Measurements from ENCODE around the gene CHCHD5.
"Not testable (repeated sequence)": the region's sequence is repeated elsewhere in the genome, so short reads cannot be mapped to it uniquely, and the experiment has no call there.

The CHCHD5 gene

DNA sequence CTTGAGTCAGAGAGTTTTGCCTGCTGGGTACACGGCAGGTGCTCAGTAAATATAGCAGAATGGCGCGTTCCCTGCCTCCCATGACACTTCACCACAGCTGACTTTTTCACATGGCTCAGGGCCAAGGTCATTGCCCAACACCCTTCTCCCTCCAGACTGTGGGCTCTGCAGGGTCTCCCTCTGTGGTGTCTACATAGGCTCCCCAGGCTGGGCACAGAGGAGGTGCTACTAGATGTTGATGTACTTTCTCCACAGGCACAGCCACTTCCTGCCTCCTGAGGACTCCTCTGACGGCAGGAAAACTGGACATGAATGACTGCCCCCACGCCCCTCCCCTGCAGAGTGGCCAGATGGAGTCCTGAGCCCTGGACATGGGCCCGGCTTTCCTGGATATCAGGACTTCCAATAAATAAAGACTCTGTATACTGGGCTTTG is 4.2 kb downstream of the CHCHD5 start:
- DNase-seq: no peak

DNA sequence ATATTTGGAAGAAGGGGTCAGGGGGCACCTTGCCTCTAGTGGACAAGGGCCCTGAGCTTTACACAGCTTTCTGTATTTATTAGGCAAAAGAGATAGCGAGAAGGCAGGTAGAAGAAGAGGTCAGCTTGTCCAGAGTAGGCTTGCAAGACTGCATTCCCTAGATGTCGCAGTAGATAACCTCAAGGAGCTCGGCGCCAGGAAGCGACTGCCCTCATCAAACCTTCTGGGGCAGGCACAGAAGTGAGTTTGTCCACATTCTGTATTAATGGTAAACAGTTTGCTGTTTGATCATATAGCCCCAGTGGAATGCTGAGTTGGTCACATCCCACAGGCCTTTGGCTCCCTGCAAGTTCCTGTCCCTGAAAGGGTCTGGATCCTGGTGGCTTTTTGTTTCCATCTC is 7.0 kb downstream of the CHCHD5 start:
- no peak for DNase-seq

DNA sequence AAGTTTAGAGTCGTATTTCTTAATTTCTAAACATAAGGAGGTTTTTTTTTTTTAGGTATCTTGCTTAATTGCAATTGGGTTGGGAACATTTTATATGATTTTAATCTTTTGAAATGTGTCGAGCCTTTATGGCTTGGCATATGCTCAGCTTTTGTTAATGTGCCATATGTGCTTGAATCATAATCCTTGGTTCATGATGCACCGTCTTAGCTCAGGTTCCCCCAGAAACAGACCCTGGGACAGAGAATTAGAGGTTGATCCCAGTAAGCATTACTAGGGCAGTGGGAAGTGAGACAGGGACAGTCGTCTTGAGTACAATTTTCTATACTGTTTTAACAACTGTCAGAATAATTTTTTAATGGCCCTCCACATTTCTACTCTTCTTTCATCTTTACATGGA is 9.3 kb downstream of the CHCHD5 start:
- no peak for DNase-seq

DNA sequence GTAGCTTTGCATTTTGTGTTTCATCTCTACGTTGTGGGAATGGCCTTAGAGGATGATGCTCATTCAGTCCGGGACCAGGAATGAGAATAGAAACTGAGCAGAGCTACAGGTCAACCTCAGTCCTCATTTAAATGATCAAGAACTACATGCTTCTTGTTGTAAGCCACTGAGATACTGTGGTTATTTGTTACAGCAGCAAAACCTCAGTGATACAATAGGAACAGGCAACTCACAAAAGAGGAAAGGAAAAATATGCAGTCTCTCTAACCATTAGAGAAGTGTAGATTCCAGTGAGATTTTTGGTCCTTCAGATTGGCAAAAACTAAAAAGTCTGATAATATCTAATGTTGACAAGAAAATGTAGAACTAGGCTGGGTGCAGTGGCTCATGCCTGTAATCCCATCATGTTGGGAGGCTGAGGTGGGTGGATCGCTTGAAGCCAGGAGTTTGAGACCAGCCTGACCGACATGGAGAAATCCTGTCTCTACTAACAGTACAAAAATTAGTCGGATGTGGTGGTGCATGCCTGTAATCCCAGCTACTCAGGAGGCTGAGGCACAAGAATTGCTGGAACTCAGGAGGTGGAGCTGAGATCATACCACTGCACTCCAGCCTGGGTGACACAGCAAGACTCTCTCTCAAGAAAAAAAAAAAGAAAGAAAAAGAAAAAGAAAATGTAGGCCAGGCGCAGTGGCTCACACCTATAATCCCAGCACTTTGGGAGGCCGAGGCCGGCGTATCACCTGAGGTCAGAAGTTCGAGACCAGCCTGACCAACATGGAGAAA is 13.3 kb downstream of the CHCHD5 start:
- no peak for DNase-seq

DNA sequence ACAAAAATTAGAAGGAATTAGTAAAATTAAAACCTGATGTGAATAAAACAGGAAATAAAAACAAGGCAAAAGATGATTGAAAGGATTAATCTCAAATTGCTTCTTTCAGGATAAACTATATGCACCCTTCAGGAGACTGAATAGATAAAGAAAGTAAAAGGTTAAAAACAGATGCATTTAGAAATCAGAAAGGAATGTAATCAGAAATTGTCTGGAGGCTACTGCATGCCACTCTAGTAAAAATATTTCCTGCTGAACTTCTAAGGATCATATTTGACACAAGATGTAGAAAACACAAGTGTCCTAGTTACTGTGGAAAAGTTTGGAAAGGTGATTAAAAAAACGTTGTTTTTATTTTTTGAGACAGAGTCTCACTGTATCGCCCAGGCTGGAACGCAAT is 16.2 kb downstream of the CHCHD5 start:
- no peak for DNase-seq

DNA sequence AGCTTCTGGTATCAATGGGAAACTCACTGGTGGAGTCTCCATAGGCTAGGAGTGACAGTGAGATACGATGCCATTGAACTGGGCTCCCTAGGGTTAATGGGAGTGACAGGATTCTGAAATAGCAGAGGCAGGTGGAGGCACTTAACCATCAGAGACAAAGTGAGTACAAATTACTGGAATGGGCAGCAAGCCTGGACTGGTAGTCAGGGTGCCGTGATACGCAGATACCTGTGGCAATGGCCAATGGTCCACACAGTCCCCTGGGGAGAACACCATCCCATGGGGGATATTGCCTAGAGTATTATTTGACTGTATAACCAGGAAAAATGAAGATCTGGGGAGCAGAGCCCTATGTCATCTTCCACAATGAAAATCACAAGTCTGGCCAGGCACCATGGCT is 17.3 kb downstream of the CHCHD5 start:
- DNase-seq: no peak

DNA sequence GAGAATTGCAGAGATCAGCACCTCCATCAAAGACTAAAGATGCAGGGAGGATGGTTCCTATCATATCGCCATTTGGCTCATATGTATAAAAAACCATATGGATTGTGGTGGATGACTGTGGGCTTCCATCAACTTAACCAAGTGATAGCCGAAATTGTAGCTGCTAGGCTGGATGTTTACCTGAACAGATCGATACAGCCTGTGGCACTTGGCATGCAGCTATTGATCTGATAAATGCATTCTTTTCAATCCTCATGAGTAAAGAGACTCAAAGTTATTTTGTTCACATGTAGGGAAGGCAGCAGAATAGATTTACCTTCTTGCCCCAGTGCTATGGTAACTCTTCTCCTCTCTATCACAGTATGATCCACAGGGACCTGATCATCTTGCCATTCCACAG is 18.5 kb downstream of the CHCHD5 start:
- DNase-seq: no peak

DNA sequence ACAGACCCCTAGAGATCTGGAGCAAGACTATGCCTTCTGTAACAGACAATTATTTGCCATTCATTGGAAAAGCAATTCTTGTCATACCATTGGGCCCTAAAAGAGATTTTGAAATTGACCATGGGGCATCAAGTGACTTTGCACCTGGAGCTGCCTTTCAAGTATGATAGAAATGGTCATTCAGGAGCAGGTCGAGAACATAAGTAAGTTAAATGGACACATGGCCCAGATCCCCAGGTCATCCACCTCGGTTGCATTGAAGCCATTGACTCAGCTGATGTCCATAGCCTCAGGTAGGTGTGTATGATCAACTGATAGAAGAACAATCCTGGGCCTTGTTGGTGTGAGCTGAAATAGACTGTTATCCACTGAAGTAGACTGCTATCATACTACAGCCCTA is 19.3 kb downstream of the CHCHD5 start:
- DNase-seq: no peak

DNA sequence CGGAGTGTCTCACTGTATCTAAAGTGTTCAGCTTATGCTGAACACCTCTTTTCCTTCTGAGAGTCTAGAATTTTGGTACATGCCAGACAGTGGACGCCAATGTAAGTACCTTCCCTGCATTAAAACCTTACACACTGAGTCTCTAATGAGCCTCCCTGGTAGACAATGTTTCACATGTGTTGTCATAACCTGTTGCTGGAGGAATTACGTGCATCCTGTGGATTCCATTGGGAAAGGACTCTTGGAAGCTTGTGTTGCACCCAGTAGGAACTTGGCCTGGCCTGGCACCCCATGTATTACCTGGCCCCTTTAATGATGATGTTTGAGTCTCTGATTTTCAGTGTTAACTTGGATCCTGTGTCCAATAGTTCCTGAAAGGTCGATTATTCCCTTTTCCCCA is 20.5 kb downstream of the CHCHD5 start:
- no peak for DNase-seq

DNA sequence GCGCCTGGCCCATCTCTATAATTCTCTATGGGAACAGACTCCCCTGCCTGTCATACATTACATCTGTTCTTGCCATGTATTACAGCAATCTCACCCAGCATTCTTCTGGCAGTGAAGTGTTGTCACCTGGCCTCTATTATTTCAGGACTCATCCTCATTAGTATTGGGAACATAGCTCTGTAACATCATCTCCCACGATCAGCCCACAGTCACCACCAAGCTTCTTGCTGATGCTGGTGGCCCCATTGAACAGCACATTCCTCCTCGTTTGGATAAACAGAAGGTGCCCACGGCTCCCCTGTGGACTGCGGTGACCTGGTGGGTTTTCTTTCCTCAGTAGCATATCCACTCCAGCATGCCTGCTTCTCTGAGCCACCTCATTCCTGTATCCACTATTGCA is 21.5 kb downstream of the CHCHD5 start:
- no peak for DNase-seq

DNA sequence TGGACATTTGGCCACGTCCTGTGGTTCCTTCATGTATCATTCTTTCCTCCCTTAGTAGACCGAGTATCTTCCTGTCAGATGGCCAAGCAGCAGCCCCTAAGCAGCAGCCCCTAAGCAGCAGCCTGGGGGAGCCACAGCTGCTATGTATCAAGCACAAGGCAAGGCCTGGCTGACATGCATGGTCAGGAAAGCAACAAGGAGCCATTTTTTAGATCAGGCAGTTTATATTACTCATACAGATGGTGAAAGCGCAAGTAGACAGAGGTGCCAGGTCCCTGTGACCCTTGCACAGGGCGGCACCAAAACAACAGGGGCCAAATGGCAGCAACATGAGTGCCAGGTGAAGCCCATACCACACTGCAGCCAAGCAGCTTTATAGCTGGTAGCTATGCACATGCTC is 22.1 kb downstream of the CHCHD5 start:
- no peak for DNase-seq

DNA sequence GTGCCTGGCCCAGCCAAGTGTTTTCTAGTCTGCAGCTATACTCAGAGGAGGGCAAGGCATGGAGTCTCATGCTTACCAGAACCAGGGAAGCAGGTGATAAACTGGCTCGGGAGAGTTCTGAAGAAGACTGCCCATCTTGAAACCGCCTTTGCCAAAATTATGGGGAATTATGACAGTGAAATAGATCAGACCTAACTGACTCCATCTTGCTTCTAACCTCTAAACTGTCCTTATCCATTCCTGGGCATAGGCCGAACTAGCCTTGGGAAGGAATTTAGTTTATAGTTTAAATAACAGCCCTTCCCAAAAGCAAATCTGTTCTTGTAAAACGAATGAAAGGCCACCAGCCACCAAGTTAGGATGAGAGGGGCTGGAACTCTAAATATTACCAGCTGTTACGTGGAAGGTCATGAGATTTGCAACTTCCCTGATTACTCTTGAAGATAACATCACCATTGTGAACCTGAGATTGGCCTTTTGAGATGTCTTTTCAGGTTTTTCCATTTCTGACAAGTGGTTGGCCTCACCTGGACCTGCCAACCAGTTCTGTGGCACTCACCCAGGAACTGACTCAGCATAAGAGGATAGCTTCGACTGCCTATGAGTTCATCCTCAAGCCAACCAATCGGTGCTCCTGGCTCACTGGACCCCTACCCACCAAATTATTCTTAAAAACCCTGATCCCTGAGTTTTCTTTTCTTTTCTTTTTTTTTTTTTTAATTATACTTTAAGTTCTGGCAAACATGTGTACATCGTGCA is 23.4 kb downstream of the CHCHD5 start:
- DNase-seq: no peak

DNA sequence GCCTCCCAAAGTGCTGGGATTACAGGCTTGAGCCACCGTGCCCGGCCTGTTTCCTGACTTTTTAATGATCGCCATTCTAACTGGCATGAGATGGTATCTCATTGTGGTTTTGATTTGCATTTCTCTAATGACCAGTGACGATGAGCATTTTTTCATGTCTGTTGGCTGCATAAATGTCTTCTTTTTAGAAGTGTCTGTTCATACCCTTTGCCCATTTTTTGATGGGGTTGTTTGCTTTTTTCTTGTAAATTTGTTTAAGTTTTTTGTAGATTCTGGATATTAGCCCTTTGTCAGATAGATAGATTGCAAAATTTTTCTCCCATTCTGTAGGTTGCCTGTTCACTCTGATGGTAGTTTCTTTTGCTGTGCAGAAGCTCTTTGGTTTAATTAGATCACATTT is 24.9 kb downstream of the CHCHD5 start:
- DNase-seq: not testable (repeated sequence)

DNA sequence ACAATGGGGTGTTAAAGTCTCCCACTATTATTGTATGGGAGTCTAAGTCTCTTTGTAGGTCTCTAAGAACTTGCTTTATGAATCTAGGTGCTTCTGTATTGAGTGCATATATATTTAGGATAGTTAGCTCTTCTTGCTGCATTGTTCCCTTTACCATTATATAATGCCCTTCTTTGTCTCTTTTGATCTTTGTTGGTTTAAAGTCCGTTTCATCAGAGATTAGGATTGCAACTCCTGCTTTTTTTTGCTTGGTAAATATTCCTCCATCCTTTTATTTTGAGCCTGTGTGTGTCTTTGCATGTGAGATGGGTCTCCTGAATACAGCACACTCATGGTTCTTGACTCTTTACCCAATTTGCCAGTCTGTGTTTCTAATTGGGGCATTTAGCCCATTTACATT is 27.9 kb downstream of the CHCHD5 start:
- not testable (repeated sequence) for DNase-seq

DNA sequence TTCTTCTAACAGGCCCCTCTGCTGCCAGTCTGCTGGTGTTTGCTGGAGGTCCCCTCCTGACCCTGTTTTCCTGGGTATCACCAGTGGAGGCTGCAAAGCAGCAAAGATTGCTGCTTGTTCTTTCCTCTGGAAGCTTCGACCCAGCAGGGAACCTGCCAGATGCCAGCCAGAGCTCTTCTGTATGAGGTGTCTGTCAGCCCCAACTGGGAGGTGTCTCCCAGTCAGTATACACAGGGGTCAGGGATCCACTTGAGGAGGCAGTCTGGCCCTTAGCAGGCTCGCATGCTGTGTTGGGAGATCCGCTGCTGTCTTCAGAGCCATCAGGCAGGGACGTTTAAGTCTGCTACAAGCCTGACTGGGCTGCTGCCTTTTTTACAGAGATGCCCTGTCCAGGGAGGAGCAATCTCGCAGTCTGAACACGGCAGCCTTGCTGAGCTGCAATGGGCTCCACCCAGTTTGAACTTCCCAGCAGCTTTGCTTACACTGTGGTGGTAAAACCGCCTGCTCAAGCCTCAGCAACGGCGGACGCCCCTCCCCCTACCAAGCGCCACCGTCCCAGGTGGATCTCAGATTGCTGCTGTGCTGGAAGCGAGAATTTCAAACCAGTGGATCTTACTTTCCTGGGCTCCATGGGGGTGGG is 29.9 kb downstream of the CHCHD5 start:
- DNase-seq: no peak

DNA sequence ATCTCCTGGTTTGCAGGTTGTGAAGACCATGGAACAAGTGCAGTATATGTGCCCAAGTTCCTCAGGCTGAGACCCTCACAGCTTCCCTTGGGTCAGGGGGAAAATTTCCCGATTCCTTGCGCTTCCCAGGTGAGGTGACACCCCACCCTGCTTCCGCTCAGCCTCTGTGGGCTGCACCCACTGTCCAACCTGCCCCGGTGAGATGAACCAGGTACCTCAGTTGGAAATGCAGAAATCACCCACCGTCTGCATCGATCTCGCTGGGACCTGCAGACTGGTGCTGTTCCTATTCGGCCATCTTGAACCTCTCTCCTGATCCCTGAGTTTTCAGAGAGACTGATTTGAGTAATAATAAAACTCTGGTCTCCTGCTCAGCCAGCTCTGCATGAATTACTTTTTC is 30.6 kb downstream of the CHCHD5 start:
- DNase-seq: no peak

DNA sequence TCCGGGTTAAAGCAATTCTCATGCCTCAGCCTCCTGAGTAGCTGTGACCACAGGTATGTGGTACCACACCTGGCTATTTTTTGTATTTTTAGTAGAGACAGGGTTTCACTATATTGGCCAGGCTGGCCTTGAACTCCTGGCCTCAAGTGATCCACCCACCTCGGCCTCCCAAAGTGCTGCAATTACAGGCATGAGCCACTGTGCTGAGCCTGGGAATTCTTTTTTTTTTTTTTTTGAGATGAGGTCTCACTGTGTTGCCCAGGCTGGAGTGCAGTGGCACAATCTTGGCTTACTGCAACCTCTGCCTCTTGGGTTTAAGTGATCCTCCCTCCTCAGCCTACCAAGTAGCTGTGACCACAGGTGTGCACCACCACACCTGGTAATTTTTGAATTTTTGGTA is 31.4 kb downstream of the CHCHD5 start:
- DNase-seq: not testable (repeated sequence)

DNA sequence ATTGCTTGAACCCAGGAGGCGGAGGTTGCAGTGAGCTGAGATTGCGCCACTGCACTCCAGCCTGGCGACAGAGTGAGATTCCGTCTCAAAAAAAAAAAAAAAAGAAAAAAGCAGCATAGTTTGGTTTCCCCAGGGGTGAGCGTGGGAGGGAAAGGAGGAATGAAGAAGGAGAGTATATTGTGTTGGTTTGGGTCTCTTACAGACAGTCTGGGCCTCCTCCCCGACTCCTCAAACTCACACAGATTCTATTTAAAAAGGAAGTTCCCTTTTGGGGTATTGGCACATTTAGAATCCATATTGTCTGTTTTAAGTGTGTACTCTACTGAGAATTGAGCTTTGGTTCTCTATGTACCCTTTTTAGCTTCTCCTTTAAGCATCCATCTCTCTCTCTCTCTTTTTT is 34.0 kb downstream of the CHCHD5 start:
- no peak for DNase-seq

DNA sequence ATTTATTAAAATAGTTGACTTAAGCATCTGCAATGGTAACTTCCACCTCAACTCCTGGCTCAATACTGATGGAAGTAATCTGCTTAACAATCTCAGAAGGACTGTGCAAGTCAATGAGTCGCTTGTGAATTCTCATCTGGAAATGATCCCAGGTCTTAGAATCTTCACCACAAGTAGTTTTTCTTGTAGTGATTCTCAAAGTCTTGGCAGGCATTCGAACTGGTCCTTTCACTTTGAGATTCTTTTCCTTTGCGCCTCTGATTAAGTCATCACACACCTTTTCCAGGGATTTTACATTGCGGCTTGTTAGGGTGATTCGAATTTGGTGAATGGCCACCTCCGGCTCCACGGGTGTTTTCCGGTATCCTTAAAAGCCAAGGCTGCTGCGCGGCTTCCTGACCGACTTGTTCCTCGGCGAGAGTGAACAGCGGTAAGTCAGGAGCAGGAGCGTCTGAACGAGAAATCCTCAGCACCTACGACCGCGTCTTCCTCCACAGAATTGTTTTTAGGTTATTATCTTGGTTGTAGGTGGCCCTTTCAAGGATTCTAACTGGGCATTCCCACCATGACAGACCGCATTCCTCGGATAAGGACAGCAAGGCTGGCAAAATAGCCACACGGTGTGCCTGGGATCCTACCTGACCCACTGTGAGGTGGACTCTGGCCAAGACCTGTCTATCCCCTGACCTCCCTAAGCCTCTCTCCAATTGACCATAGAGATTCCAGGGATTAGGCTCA is 37.5 kb downstream of the CHCHD5 start:
- DNase-seq: no peak

DNA sequence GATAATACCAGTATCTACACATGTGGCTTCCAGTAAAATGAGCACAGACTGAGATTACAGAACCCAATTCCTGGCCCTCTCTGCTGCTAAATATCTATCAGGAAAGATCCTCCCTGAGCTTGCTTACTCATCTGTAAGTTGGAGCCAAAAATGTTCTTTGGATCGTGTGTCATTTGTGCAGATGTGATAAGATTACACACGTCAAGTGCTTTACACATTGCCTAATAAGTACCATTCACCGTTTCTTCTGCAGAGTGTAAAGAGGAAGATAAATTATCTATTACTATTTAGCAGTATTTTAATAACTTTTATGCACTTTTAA is 38.1 kb downstream of the CHCHD5 start:
- no peak for DNase-seq

DNA sequence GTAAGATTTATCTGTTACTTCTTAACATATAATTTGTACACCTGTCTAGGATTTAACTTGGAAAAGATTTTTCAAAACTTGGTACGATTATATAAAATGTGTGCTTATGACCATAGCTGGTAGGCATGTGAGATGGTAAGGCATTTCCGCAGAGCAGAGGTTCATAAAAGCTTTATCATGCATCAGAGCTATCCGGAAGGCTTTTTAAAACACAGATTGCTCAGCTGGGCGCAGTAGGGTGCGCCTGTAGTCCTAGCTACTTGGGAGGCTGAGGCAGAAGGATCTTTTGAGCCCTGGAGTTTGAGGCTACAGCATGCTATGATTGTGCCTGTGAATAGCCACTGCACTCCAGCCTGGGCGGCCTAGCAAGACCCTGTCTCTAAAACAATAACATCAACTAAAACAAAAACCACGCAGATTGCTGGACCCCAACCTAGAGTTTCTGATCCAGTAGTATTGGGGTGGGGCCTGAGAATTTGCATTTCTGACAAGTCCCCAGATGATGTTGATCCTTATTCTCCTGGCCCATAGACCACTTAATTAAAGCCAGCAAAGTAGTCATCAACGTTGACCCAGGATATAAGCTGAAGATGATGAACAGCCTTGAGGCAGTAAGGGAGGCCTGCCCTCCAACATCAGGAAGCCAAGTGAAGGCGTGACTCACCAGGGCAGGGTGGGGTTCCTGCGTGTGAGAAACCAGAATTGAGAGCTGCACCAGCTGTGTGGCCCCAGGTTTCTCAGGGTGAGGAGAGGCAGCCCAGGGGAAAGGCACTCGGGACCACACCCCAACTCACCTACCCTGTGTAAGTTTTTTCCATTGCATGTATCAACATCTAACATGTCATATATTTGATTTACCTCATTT is 39.7 kb downstream of the CHCHD5 start:
- no peak for DNase-seq

DNA sequence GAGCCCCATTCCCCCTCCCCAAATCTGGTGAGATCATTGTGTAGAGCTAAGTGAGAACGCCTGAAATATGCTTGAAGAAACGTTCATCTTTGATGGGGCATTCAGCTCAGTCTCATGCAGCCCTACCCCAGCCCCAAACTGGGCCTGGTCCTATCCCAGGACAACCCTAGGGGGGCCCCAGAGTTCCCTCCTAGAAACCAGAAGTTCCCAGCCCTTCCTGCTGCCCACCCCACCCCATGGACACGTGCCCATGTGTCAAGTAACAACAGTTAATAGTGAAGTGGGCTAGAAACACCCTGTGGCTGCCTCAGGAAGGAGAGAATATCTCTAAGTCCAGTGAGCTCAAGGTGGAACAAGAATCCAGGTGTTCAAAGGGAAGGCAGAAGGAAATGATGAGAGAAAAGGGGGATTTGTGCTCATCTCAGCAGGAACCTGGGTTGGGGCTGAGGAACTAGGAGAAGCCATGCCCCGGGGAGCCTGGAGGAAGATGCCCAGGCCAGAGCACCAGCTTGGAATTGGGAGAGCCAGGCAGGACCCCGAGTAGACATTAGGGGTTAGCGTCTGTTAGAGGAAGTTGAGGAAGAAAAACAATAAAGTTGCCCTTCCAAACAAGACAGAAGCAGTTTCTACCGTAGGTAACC is 41.2 kb downstream of the CHCHD5 start:
- DNase-seq: no peak

All from NCI-H1930 (cell line).